Subcutaneous abdominal adipose tissue (tissue), 5 donors: ENCODE results near the gene MYO16.

ENCODE experiments used
- H3K27ac ChIP-seq: one replicate; pipeline ENCODE4 v1.7.0; 2013; ENCODE audit warnings: low read depth, mild to moderate bottlenecking, inconsistent platforms, low read length, moderate library complexity
- H3K27me3 ChIP-seq, 5 donors: one replicate each; pipeline ENCODE4 v1.7.0; 2013; ENCODE audit warnings: low read length in 5 of 5, inconsistent platforms in 1 of 5; ENCODE audit not compliant: control insufficient read depth in 5 of 5, insufficient read depth in 4 of 5
- H3K36me3 ChIP-seq, 5 donors: one replicate each; pipeline ENCODE4 v1.7.0; 2013; ENCODE audit warnings: low read length in 5 of 5; ENCODE audit not compliant: control insufficient read depth in 5 of 5, insufficient read depth in 5 of 5
- H3K4me1 ChIP-seq, 5 donors: one replicate each; pipeline ENCODE4 v1.7.0; 2013; ENCODE audit warnings: low read length in 5 of 5, mild to moderate bottlenecking in 3 of 5, moderate library complexity in 1 of 5; ENCODE audit not compliant: control insufficient read depth in 5 of 5, insufficient read depth in 5 of 5
- H3K4me3 ChIP-seq, 5 donors: one replicate each; pipeline ENCODE4 v1.7.0; 2013; ENCODE audit warnings: low read length in 5 of 5, low read depth in 1 of 5
- H3K9ac ChIP-seq, 5 donors: one replicate each; pipeline ENCODE4 v1.7.0; 2013; ENCODE audit warnings: low read length in 5 of 5, mild to moderate bottlenecking in 4 of 5, moderate library complexity in 3 of 5
- H3K9me3 ChIP-seq, 5 donors: one replicate each; pipeline ENCODE4 v1.7.0; 2013; ENCODE audit warnings: low read length in 5 of 5; ENCODE audit not compliant: control insufficient read depth in 5 of 5
- donor health status: healthy.
- donor health status: healthy.
- donor health status: healthy.
- donor health status: healthy.
- donor health status: healthy.

Gene MYO16

GRCh38 chr13:108629181-108629752, at the start of gene MYO16:
Gene MYO16 (plus strand): TSS chr13:108629611. CDS start chr13:108629845, 234 bp downstream.
- H3K27ac ChIP-seq: no peak within 1 kb of the TSS
- H3K9me3 ChIP-seq: peaks cover 0 to 7% (median 6%) of the 10 kb centered on the region in 5 donors
- no peaks in the 10 kb centered on the region for H3K36me3 ChIP-seq
- peaks cover 0 to 9% (median 3%) of the 10 kb centered on the region in 5 donors for H3K27me3 ChIP-seq
- no peak within 1 kb of the TSS for H3K9ac ChIP-seq
- H3K4me3 ChIP-seq: no peak within 1 kb of the TSS
- peaks cover 0 to 5% (median 0%) of the 10 kb centered on the region in 5 donors for H3K4me1 ChIP-seq

DNA sequence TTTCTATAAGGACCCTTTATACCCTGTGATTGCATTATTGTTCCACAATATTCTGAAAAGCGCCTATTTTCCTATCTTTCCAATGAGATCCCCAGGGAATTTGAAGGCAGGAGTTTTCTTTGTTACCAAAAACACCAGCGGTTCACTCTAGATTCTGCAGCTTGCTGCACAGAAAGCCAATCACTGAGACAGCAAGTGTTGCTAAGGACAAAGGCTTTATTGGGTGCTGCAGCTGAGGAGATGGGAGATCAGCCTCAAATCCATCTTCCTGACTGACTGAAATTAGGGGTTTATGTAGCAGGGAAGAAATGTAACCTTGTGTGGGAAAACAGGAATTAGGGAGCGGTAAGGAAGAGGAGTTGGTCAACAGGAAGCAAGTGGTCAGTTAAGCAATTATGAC, 42.6 kb upstream of the MYO16 start:
- Histone ChIP-seq H3K27ac (no peak overlapping the region), H3K4me1 (no peaks in the 10 kb centered on the region), H3K9ac (no peak overlapping the region), H3K36me3 (no peaks in the 10 kb centered on the region), H3K27me3 (no peaks in the 10 kb centered on the region), H3K4me3 (peak overlapping the region in 1 of 5 donors; percentile 32), H3K9me3 (peaks cover 0 to 10% (median 4%) of the 10 kb centered on the region in 5 donors)

DNA sequence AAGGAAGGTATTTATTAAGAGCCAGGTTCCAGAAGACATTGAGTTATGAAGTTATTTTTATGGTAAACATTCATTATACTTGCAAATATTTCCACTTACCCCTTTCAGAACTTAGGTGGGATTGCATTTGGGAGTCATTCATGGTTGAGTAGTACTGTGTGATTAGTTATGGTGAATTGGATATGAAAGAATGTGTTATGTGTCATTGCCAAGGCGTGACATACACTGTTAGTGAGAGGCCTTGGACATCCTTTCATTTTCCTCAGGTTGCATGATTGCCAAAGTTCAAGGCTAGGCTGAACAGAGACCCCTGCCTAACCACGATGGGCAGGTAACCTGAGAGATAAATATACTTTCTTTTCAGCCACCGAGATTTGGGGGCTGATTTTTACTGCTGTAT, 40.9 kb upstream of the MYO16 start:
- Histone ChIP-seq H3K9ac (no peak overlapping the region), H3K4me3 (no peak overlapping the region), H3K27me3 (peaks cover 0 to 8% (median 0%) of the 10 kb centered on the region in 5 donors), H3K4me1 (no peaks in the 10 kb centered on the region), H3K27ac (no peak overlapping the region), H3K36me3 (no peaks in the 10 kb centered on the region), H3K9me3 (peaks cover 0 to 10% (median 4%) of the 10 kb centered on the region in 5 donors)

DNA sequence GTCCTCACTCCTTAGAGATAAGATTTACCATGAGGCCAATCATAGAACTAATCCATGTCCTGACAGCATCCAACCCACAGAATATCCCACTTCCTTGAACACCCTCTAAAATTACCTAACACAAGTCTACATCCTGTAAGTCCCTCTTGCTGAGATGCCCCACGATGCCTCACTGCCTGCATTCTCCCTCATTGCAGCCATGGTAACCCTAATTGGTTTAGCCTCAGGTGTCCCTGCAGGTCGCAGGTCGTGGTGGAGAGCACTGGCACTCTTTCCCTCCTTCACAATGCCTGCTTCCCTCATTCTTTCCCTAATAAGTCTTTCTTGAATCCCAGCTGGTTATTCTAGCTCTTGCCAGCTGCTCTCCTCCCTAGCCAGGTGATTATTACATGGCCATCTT, 35.3 kb upstream of the MYO16 start:
- peaks cover 0 to 8% (median 3%) of the 10 kb centered on the region in 5 donors for H3K27me3 ChIP-seq
- no peaks in the 10 kb centered on the region for H3K4me1 ChIP-seq
- H3K27ac ChIP-seq: no peak overlapping the region
- no peak overlapping the region for H3K4me3 ChIP-seq
- H3K36me3 ChIP-seq: no peaks in the 10 kb centered on the region
- H3K9ac ChIP-seq: no peak overlapping the region
- no peaks in the 10 kb centered on the region for H3K9me3 ChIP-seq

- H3K4me1 ChIP-seq: no peaks in the 10 kb centered on the region
- no peaks in the 10 kb centered on the region for H3K9me3 ChIP-seq
- peaks cover 0 to 8% (median 3%) of the 10 kb centered on the region in 5 donors for H3K27me3 ChIP-seq
- H3K9ac ChIP-seq: no peak overlapping the region
- no peak overlapping the region for H3K4me3 ChIP-seq
- no peak overlapping the region for H3K27ac ChIP-seq
- H3K36me3 ChIP-seq: no peaks in the 10 kb centered on the region
Observed at GRCh38 chr13:108595436-108596274, 33.8 kb upstream of the MYO16 start.

- H3K36me3 ChIP-seq: no peaks in the 10 kb centered on the region
Observed at GRCh38 chr13:108597943-108598342, 31.5 kb upstream of the MYO16 start.

DNA sequence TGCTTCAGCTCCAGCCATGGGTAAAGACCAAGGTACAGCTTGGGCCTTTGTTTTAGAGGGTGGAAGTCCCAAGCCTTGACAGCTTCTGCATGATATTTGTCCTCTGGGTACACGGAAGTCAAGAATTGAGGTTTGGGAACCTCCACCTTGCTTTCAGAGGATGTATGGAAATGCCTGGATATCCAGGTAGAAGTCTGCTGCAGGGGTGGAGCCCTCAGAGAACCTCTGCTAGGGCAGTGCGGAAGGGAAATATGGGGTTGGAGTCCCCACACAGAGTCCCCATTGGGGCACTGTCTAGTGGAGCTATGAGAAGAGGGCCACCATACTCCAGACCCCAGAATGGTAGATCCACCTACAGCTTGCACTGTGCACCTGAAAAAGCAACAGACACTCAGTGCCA, 23.0 kb upstream of the MYO16 start:
- Histone ChIP-seq H3K4me3 (no peak overlapping the region), H3K27ac (no peak overlapping the region), H3K9me3 (peaks cover 0 to 14% (median 10%) of the 10 kb centered on the region in 5 donors), H3K9ac (no peak overlapping the region), H3K27me3 (no peaks in the 10 kb centered on the region), H3K4me1 (no peaks in the 10 kb centered on the region), H3K36me3 (no peaks in the 10 kb centered on the region)

More at GRCh38 chr13:108597943-108598342, 31.5 kb upstream of the MYO16 start:
- Histone ChIP-seq H3K27ac (no peak overlapping the region), H3K9me3 (peaks cover 0 to 8% (median 5%) of the 10 kb centered on the region in 5 donors), H3K9ac (no peak overlapping the region), H3K27me3 (peaks cover 0 to 4% (median 3%) of the 10 kb centered on the region in 5 donors), H3K4me3 (no peak overlapping the region), H3K4me1 (no peaks in the 10 kb centered on the region)

- H3K36me3 ChIP-seq: no peaks in the 10 kb centered on the region
- no peaks in the 10 kb centered on the region for H3K27me3 ChIP-seq
- H3K9me3 ChIP-seq: peaks cover 0 to 8% (median 2%) of the 10 kb centered on the region in 5 donors
- no peak overlapping the region for H3K4me3 ChIP-seq
- H3K9ac ChIP-seq: no peak overlapping the region
- no peaks in the 10 kb centered on the region for H3K4me1 ChIP-seq
- no peak overlapping the region for H3K27ac ChIP-seq
Observed at GRCh38 chr13:108609353-108609752, 20.1 kb upstream of the MYO16 start.

GRCh38 chr13:108610507-108610906, 18.9 kb upstream of the MYO16 start:
- peaks cover 0 to 8% (median 2%) of the 10 kb centered on the region in 5 donors for H3K9me3 ChIP-seq

DNA sequence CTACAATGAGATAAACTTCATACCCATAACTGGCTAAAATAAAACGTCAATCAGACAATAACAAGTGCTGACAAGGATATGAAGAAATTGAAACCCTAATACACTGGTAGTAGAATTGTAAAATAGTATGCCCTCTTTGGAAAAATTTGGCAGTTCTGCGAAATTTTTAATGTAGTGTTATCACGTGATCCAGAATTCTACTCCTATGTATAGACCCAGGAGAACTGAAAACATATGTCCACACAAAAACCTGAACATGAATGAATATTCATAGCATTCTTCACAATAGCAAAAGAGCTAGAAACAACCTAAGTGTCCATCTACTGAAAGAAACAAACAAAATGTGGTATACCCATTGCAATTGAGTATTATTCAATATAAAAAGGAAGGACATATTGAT, 14.2 kb upstream of the MYO16 start:
- H3K27ac ChIP-seq: no peak overlapping the region
- no peaks in the 10 kb centered on the region for H3K27me3 ChIP-seq
- H3K9me3 ChIP-seq: no peaks in the 10 kb centered on the region
- H3K36me3 ChIP-seq: no peaks in the 10 kb centered on the region
- H3K4me1 ChIP-seq: no peaks in the 10 kb centered on the region
- H3K9ac ChIP-seq: no peak overlapping the region
- H3K4me3 ChIP-seq: no peak overlapping the region

More at GRCh38 chr13:108610507-108610906, 18.9 kb upstream of the MYO16 start:
- no peaks in the 10 kb centered on the region for H3K36me3 ChIP-seq
- no peaks in the 10 kb centered on the region for H3K4me1 ChIP-seq
- H3K27me3 ChIP-seq: no peaks in the 10 kb centered on the region
- H3K27ac ChIP-seq: no peak overlapping the region
- no peak overlapping the region for H3K9ac ChIP-seq
- no peak overlapping the region for H3K4me3 ChIP-seq
